GM19099 (cell line): ENCODE data around the gene SPAG16.

Experiments used
- POLR2A ChIP-seq: IDR thresholded peaks from 3 replicates; pipeline ENCODE4 v1.6.1; 2011; ENCODE audit warnings: low read depth; ENCODE audit not compliant: insufficient read length; ENCODE audit errors: extremely low read depth

Gene SPAG16

DNA sequence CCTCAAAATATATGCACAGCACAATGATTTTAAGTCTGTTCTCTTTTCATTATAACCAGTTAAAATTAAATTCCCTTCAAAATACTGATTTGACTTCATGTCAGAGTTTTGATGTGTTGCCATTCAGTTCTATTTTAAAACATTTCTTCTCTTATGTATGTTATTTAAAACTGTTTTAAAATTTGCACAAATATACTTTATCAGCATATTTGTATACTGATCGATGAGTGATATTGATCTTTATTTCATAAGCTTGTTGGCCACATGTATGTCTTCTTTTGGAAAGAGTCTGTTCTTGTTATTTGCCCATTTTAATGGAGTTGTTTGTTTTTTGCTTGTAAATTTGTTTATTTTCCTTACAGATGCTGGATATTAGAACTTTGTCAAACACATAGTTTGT lies 630.2 kb downstream of the SPAG16 start:
- TF ChIP-seq POLR2A, result no peak

DNA sequence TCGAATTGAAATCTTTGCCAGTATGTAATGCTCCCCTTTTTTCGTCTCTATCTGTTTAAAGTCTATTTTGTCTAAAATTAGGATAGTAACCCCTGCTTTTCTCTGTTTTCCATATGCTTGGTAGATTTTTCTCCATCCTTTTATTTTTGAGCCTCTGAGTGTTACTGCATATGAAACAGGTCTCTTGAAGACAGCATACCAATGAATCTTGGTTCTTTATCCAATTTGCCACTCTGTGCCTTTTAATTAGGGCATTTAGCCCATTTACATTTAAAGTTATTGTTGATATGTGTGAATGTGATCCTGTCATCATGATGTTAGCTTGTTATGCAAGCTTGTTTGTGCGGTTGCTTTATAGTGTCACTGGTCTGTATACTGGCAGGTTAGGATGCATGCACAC lies 635.8 kb downstream of the SPAG16 start:
- no peak for TF ChIP-seq POLR2A

GRCh38 chr2:213923543-213923942 lies 639.3 kb downstream of the SPAG16 start:
- TF ChIP-seq POLR2A, result no peak

DNA sequence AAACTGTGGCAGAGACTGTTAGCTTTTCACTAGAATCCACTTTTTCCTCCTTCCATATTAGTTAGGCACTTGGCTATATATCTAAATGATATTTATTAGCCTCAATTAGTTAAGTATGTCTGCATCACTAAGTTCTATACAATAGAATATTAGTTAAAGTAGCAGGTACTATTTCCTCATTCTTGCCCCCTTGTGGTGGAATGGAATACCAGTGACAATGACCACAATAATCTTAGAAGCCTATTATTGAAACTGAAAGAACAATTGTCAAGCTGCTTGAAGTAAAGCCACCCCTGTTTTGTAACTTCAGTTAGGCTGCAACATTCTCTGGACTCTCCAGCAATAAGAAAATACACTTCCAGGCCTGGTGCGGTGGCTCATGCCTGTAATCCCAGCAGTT lies 650.3 kb downstream of the SPAG16 start:
- no peak for TF ChIP-seq POLR2A

GRCh38 chr2:213958086-213958485 lies 673.8 kb downstream of the SPAG16 start:
- no peak for TF ChIP-seq POLR2A

- no peak for TF ChIP-seq POLR2A
Observed at GRCh38 chr2:213959589-213959988, 675.3 kb downstream of the SPAG16 start.

GRCh38 chr2:213971536-213971935 lies 687.3 kb downstream of the SPAG16 start:
- no peak for TF ChIP-seq POLR2A

DNA sequence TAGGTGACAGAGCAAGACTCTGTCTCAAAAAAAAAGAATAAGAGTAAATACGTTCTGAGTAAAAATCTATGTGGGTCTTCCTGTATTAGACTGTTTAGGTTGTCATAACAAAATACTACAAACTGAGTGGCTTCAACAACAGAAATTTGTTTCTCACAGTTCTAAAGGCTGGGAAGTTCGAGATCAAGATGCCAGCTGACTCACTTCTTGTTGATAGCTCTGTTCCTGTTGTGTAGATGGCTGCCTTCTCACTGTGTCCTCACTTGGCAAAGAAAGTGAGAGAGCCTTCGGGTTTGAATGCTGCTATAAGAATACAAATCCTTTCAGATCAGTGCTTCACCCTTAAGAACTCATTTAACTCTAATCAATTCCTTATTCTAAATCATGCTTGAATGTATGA lies 696.6 kb downstream of the SPAG16 start:
- no peak for TF ChIP-seq POLR2A

GRCh38 chr2:213989207-213989606 lies 704.9 kb downstream of the SPAG16 start:
- no peak for TF ChIP-seq POLR2A

DNA sequence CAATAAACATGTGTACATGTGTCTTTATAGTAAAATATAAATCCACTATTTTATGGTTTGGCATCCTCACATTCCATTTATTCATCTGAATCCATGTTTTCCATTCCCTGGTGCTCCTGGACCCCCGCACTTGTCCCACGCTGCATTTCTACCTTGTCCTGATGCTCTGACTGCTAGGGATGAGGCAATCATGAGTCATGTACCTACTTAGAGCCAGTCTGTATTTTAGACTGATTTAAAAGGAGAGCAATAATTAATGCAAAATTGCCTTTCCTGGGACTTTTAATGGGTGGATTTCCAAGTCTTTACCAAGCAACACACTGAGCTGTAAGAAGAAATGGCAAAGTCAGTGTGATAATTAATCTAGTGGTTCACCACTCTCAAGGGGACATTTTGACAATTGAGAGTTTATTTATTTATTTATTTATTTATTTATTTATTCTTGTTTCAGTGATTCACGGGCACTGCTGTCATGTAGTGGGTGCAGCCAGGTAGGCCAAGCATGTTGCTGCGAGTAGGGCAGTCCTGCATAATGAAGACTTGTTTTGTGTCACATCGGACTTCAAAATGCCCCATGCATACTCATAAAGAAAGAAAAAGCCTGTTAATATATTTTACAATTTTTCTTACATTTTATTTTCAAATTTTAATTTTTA lies 707.3 kb downstream of the SPAG16 start:
- TF ChIP-seq POLR2A, result no peak

DNA sequence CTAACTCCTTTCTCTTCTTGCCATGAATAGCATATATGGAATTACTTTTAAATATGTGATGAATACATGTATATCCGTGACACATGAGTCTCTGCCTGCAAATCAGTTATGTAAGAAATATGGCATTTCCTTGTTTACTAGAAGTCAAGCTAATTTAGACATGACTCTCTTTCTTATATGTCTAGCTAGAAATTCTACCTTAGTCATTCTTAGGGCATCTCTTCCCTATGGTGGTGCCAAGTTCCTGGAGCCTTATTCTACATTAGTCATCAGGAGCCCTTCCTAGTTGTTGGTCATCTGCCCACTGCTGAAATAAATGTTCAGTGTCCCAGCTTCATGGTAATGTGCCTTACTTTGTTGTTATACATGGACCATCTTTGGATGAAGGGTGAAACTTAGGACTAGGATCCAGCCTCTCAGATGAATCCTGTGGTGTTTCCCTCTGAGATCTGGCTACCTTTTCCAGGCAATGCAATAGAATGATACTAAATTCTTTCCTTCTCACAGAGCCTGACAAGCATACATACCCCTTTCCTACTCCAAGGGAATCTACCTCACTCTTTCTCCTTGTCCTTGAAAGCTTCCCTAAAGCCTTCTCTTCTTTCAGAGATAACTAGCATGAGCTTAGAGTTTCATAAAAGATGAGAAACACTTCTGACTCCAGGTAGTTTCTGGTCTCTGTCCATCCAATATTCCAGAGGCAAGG lies 711.3 kb downstream of the SPAG16 start:
- no peak for TF ChIP-seq POLR2A

- TF ChIP-seq POLR2A, result no peak
Observed at GRCh38 chr2:214004463-214004862, 720.2 kb downstream of the SPAG16 start.

DNA sequence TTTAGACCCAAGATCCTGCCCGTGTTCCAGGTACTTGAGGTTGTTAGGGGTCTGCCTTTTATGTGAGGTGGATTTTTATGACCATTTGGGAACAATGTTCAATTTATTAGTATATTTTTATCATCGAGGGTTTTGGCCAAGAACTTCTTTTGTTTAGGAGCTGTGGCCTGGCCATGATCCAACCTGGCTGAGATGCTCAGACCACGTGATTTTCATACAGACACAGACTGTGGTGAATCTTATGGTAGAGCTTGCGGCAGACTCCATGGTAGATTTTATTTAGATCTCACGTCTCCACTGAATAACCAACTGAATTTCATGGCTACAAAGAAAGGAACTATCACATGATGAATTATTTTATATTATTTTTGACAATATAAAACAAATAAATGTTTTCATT lies 721.1 kb downstream of the SPAG16 start:
- TF ChIP-seq POLR2A, result no peak

DNA sequence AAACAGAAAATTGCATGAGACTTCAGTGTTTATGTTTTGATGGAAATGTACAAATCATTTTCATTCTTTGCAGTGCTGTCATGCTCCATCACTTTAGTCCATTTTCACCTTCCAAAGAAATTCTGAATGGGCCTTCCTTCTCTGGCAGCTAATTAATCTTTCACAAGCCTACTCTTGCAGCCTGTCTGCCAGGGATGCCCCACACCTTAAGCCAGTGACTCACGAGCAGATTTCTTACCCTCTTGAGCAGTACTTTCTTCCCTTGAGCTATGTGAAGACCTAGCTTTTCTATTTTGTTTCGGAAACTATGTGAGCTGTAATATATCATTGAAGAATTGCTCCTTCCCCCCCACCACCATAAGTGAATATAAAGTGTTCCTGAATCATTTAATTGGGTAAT lies 722.3 kb downstream of the SPAG16 start:
- no peak for TF ChIP-seq POLR2A

DNA sequence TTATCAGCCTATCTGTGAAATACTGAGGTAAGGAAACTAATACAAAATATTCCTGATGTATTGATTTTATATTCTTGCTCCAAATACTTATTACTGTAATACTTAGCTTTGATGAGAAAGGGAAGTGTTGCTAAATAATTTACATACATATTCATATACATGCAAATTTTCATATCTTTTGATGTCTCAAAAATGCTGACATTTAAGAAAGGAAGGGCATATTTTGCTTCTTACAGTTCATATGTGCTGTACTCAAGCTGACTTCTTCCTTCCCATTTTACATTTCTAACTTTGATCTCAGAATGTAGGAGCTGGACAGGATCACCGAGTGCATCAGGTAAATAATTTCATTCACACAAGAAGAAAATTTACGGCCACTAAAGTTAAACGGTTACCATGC lies 727.4 kb downstream of the SPAG16 start:
- no peak for TF ChIP-seq POLR2A

GRCh38 chr2:214014551-214015220 lies 730.4 kb downstream of the SPAG16 start:
- no peak for TF ChIP-seq POLR2A
